HG03439 (cell line): ENCODE results near the gene RPUSD2.

Source experiments
- ATAC-seq: cut with Tn5 transposase; IDR thresholded peaks from one replicate; pipeline ENCODE4 v1.9.1; 2021; ENCODE audit warnings: mild to moderate bottlenecking, moderate library complexity; ENCODE audit not compliant: unreplicated experiment

Gene RPUSD2

GRCh38 chr15:40618906-40619305, 49.8 kb downstream of the RPUSD2 start:
- no peak for ATAC-seq

- ATAC-seq, result no peak
Observed at GRCh38 chr15:40623361-40623760, 54.3 kb downstream of the RPUSD2 start.
